SJCRH30 (cell line): ENCODE results near the gene SNRPE. TPM values are rescaled to one million over a fixed set of nuclear protein-coding genes. Genes with fewer than 3 reads are reported as not detected.
"Not testable (repeated sequence)": the region's sequence is repeated elsewhere in the genome, so short reads cannot be mapped to it uniquely, and the experiment has no call there.

ENCODE experiments used
- DNase-seq, 2 experiments: peaks; one replicate each; pipeline ENCODE4 v3.0.0-alpha.2; 2015 to 2020
- H3K27ac ChIP-seq: fragments of 250-450 bp; sonication (Bioruptor Pico); 2 replicates; pipeline ENCODE4 v1.5.1; 2020; ENCODE audit warnings: mild to moderate bottlenecking, moderate library complexity
- H3K27me3 ChIP-seq: fragments of 250-450 bp; sonication (Bioruptor Pico); 2 replicates; pipeline ENCODE4 v1.5.1; 2020; ENCODE audit warnings: mild to moderate bottlenecking, moderate library complexity
- H3K36me3 ChIP-seq: fragments of 250-450 bp; sonication (Bioruptor Pico); 2 replicates; pipeline ENCODE4 v1.5.1; 2020; ENCODE audit warnings: mild to moderate bottlenecking, moderate library complexity
- H3K4me1 ChIP-seq: fragments of 250-450 bp; sonication (Bioruptor Pico); 2 replicates; pipeline ENCODE4 v1.5.1; 2020; ENCODE audit warnings: mild to moderate bottlenecking, moderate library complexity
- H3K4me3 ChIP-seq: fragments of 250-450 bp; sonication (Bioruptor Pico); 2 replicates; pipeline ENCODE4 v1.5.1; 2020; ENCODE audit warnings: mild to moderate bottlenecking, moderate library complexity
- H3K9me3 ChIP-seq: fragments of 250-450 bp; sonication (Bioruptor Pico); replicated peaks from 2 replicates; pipeline ENCODE4 v1.5.1; 2020; ENCODE audit warnings: mild to moderate bottlenecking, moderate library complexity
- total RNA-seq: library from RNA; depleted of rRNA; stranded (reverse); fragments of >200 nt; shearing (Covaris generic); gene quantifications from 2 replicates; pipeline ENCODE4 v1.2.3, GENCODE V29; 2014; rRNA removed

SNRPE gene
- total RNA-seq = 323 and 390 TPM in 2 replicates

DNA sequence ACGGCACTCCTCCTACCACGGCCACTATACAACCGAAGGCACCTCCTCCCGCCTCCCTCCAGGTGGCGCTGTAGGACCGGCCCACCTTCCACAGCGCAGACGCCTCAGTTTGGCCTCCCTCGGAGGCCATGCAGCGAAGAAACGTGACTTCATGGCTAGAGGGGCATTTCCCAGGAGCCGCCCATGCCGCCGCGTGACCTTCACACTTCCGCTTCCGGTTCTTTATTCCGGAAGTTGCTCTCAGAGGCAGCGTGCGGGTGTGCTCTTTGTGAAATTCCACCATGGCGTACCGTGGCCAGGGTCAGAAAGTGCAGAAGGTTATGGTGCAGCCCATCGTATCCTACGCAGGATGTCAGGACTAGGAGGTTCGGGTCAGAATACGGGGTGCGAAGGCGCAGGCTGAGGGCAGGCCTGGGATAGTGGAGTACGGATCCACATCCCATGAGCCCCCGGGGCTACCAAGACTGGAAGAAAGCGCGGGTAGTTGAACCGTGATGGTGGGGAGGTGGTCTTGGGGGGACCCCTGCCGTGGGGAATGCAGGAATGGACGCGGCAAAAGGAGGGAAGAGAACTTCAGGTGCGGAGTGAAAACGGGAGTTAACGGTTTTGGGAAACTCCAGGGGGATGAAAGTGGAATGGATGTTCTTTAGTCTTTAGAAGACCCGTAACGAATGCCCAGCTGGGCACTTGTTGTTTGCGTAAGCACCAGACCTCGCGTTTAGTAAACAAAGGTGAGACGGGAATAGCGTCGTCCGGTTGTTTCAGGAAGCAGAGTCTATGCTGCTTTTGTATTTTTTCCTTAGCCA, at the start of gene SNRPE:
TSS of gene SNRPE (plus strand) at position 221 of the 806 bp plus-strand sequence. CDS start at position 282, 61 bp downstream.
- peak within 1 kb of the TSS; percentile 94 for H3K27ac ChIP-seq
- no peaks in the 10 kb centered on the region for H3K27me3 ChIP-seq
- no peaks in the 10 kb centered on the region for H3K9me3 ChIP-seq
- peak within 1 kb of the TSS; percentile 91 for H3K4me3 ChIP-seq
- H3K4me1 ChIP-seq = peaks cover 9% of the 10 kb centered on the region; the same call in 1 of the 2 replicates
- H3K36me3 ChIP-seq = peaks cover 29% of the 10 kb centered on the region
- DNase-seq = peak; percentile 98 to 99

DNA sequence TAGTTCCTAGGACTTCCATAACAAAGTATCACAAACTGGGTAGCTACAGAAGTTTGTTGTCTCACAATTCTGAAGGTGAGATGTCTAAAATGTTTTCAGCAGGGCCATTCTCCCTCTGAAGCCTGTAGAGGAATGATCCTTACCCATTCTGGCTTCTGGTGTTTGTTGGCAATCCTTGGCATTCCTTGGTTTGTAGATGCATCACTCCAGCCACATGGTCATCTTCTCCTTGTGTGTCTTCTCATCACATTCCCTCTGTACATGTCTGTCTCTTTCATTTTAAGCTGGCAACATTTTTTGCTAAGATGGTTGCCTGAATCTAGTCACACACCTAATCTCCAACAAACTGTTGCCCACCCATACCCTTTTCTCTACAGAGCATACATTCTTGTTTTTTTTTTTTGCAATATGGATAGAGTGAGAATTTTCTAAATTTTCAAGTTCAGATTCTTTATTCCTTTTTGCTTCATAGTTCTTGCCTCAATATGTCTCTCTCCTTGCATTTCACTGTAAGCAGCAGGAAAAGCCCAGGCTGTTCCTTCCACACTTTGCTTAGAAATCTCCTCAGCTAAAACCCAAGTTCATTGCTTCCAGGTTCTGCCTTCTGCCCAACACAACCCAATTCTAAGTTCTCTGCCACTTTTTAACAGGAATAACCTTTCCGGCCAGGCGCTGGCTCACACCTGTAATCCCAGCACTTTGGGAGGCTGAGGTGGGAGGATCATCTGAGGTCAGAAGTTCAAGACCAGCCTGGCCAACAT, 47.6 kb upstream of the SNRPE start:
- Histone ChIP-seq H3K4me1 (no peaks in the 10 kb centered on the region), H3K36me3 (peaks cover 79% of the 10 kb centered on the region), H3K9me3 (0 out of 2 replicates have a peak, but pooled peaks cover under 1% of the 10 kb centered on the region), H3K4me3 (no peak overlapping the region), H3K27me3 (no peaks in the 10 kb centered on the region), H3K27ac (no peak overlapping the region)
- no peak for DNase-seq

DNA sequence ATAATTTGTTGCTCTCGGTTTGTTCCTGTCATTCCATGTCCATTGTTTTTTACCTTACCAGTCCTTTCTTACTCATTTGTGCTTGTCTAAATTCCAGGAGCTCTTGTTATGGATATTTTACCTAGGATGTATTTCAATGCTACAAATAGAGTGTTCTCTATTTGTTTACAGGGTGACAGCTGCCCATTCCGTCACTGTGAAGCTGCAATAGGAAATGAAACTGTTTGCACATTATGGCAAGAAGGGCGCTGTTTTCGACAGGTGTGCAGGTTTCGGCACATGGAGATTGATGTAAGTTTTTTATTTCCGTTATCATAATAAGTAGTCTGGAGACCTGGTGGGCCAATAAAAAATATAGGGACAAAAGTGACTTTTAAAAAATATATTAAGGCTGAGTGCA, 43.0 kb upstream of the SNRPE start:
- H3K27me3 ChIP-seq = no peaks in the 10 kb centered on the region
- no peaks in the 10 kb centered on the region for H3K4me1 ChIP-seq
- no peak for DNase-seq
- no peaks in the 10 kb centered on the region for H3K9me3 ChIP-seq
- H3K4me3 ChIP-seq = no peak overlapping the region
- no peak overlapping the region for H3K27ac ChIP-seq
- H3K36me3 ChIP-seq = peaks cover 90% of the 10 kb centered on the region

DNA sequence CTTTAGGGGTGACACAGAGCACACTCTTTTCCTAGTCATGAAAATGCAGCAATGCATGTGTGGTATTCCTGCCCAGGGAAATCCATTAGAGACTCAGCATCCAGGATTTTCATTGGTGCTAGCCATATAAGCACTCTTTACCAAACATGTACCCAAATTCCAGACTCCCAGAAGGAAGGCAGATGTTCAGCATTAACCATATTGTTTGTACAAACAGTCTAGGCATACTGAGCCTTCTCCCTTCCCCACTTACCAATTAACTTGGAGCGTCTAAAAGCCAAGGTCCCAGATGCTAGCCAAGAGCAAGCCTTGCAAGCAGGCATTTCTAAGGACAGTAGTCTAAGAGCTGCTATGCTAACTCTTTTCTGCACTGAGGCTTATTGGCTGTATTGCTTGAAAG, 38.1 kb upstream of the SNRPE start:
- no peak overlapping the region for H3K27ac ChIP-seq
- DNase-seq = no peak
- peaks cover 87% of the 10 kb centered on the region for H3K36me3 ChIP-seq
- H3K9me3 ChIP-seq = no peaks in the 10 kb centered on the region
- H3K27me3 ChIP-seq = no peaks in the 10 kb centered on the region
- H3K4me3 ChIP-seq = no peak overlapping the region
- H3K4me1 ChIP-seq = no peaks in the 10 kb centered on the region

DNA sequence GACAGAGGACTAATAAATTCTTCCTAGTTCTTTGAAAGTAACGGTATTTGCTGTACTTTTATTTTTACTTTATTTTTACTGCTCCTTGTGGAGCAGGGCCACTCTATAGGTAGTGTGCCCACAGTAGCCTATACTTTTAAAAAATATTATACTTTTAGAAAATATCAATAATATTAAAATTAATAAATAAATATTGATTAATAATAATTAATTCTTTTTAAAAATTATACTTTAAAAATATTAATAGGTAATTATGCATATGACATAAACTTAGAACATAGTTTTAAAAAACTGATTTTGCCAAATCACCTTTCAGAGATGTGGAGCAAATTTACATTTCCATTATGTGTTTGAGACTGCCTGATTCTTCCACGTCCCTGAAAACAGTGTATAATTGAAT, 35.2 kb upstream of the SNRPE start:
- DNase-seq = no peak
- H3K27ac ChIP-seq = no peak overlapping the region
- H3K4me3 ChIP-seq = no peak overlapping the region
- H3K36me3 ChIP-seq = peaks cover 87% of the 10 kb centered on the region
- no peaks in the 10 kb centered on the region for H3K9me3 ChIP-seq
- H3K27me3 ChIP-seq = no peaks in the 10 kb centered on the region
- no peaks in the 10 kb centered on the region for H3K4me1 ChIP-seq

DNA sequence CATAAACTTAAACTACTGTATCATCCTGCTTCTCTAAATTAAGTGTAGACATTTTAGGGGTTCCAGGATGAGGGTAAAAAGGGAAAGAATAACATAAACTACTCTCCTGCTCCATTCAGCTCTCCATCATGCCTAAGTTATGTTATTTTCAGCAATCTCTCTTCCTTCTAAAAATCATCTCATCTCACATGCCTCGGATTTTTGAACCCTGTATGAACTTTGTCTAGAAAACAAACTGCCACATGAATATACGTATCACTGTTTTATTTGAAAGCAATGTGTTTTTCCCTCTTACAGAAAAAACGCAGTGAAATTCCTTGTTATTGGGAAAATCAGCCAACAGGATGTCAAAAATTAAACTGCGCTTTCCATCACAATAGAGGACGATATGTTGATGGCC, 33.4 kb upstream of the SNRPE start:
- Histone ChIP-seq H3K4me1 (no peaks in the 10 kb centered on the region), H3K4me3 (no peak overlapping the region), H3K27me3 (no peaks in the 10 kb centered on the region), H3K36me3 (peaks cover 89% of the 10 kb centered on the region), H3K9me3 (no peaks in the 10 kb centered on the region), H3K27ac (no peak overlapping the region)
- no peak for DNase-seq

DNA sequence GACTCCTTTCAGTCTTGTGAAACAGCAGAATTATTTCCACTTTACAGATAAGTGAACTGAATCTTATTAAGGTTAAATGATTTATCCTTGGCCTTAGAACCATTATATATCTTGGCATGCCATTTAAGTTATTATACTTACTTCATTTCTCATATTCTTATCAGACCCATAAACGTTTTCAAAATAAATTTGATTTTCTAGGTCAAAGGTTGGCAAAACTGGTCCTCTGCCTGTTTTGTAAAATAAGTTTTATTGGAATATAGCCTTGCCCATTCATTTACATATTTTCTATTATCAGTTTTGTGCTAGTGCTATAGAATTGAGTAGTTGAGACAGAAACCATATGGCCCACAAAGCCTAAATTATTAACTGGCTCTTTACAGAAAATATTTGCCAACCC, 32.9 kb upstream of the SNRPE start:
- Histone ChIP-seq H3K36me3 (peaks cover 89% of the 10 kb centered on the region), H3K4me1 (no peaks in the 10 kb centered on the region), H3K9me3 (no peaks in the 10 kb centered on the region), H3K27me3 (no peaks in the 10 kb centered on the region), H3K27ac (no peak overlapping the region), H3K4me3 (no peak overlapping the region)
- no peak for DNase-seq

DNA sequence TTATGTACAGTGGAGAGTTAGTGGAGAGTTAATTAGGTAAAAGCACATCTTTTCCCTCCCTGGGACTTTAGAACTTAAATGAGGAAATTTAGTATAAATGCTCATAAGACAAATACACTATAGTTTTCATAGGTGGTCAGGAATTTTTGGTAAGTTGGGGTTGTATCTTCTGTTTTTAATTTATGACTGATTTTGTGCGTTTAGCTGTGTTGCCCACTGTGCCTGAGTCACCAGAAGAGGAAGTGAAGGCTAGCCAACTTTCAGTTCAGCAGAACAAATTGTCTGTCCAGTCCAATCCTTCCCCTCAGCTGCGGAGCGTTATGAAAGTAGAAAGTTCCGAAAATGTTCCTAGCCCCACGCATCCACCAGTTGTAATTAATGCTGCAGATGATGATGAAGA, 32.2 kb upstream of the SNRPE start:
- H3K9me3 ChIP-seq, H3K27ac ChIP-seq, H3K4me3 ChIP-seq, H3K27me3 ChIP-seq, H3K4me1 ChIP-seq, DNase-seq: not testable (repeated sequence)
- peaks cover 89% of the 10 kb centered on the region for H3K36me3 ChIP-seq

DNA sequence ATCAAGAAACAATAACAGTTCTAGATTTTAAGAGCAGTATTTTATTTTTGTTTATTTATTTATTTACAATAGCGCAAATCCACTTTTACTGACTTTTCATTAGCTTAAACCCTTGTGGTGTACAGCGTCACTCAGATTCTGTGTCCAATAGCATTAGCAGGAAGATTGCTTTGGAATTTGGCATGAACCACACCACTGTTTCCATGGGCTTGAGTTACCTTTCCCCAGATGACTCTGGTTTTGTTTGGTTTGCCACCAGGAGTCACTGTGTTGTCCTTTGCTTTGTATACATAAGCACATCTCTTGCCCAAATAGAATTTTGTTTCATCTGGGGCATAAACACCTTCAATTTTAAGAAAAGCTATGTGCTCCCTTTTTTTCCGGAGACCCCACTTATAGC, 25.9 kb upstream of the SNRPE start:
- H3K36me3 ChIP-seq = peaks cover 96% of the 10 kb centered on the region
- no peak overlapping the region for H3K4me3 ChIP-seq
- H3K4me1 ChIP-seq = no peaks in the 10 kb centered on the region

DNA sequence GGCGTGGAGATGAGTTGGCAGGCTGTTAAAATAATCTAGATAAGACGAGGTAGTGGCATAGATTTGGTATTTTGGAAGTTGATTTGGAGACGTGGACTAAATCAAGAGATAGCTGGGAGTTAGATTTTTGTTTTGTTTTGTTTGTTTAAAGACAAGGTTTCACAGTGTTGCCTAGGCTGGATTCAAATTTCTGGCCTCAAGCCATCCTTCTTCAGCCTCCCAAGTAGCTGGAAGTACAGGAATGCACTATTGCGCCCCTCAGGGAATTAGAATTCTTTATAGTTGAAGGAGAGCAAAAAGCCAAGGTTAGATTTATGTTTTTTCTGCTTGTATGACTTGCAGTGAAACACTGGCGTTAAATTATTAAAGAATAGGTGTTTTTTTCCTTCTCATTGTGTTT, 22.3 kb upstream of the SNRPE start:
- peak; percentile 29 to 37 for DNase-seq
- no peak overlapping the region for H3K27ac ChIP-seq
- peaks cover 83% of the 10 kb centered on the region for H3K36me3 ChIP-seq

More for the DNA sequence above, 25.9 kb upstream of the SNRPE start:
- Histone ChIP-seq H3K27ac (no peak overlapping the region), H3K9me3 (no peaks in the 10 kb centered on the region; the same call in 1 of the 2 replicates), H3K27me3 (no peaks in the 10 kb centered on the region)
- DNase-seq = no peak

DNA sequence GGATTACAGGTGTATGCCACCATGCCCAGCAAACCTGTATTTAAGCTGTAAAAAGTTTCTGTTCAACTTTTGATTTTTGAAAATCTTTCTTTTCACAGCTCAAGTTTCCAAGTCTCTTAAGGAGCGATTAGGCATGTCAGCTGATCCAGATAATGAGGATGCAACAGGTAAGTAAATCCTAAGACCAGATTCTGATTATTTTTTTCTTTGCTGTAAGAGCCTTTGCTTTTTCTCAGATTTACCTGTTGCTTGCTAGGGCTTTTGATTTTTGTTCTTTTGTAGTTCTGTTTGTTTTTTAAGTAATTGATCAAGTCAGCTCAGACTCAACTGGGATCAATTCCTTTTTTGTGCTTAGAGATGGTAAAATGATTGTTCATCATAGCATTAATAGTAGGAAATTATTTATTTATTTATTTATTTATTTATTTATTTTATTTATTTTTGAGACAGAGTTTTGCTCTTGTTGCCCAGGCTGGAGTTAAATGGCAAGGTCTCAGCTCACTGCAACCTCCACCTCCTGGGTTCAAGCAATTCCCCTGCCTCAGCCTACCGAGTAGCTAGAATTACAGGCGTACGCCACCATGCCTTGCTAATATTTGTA, 21.1 kb upstream of the SNRPE start:
- Histone ChIP-seq H3K4me1 (no peaks in the 10 kb centered on the region), H3K27ac (no peak overlapping the region), H3K27me3 (no peaks in the 10 kb centered on the region), H3K36me3 (peaks cover 79% of the 10 kb centered on the region), H3K4me3 (no peak overlapping the region), H3K9me3 (no peaks in the 10 kb centered on the region; the same call in 1 of the 2 replicates)
- DNase-seq = no peak

More for the DNA sequence above, 22.3 kb upstream of the SNRPE start:
- Histone ChIP-seq H3K4me1 (no peaks in the 10 kb centered on the region), H3K9me3 (no peaks in the 10 kb centered on the region; the same call in 1 of the 2 replicates), H3K4me3 (no peak overlapping the region), H3K27me3 (no peaks in the 10 kb centered on the region)

DNA sequence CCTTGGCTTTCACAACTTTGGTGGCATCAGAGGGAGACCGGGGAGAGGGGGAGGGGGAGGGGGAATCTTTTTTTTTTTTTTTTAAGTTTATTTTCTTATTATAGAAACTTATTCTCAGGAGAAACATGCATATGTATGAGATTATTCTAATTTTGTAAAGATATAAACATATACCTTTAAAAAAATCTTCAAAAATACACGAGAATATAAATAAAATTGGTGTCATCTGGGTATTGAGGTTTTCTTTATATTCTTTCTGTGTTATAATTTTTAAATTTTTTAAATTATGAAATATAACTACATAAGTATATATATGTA, 18.9 kb upstream of the SNRPE start:
- no peak overlapping the region for H3K27ac ChIP-seq
- H3K4me1 ChIP-seq = no peaks in the 10 kb centered on the region
- H3K27me3 ChIP-seq = no peaks in the 10 kb centered on the region
- no peak for DNase-seq
- H3K9me3 ChIP-seq = no peaks in the 10 kb centered on the region; the same call in 1 of the 2 replicates
- H3K36me3 ChIP-seq = peaks cover 74% of the 10 kb centered on the region
- no peak overlapping the region for H3K4me3 ChIP-seq

DNA sequence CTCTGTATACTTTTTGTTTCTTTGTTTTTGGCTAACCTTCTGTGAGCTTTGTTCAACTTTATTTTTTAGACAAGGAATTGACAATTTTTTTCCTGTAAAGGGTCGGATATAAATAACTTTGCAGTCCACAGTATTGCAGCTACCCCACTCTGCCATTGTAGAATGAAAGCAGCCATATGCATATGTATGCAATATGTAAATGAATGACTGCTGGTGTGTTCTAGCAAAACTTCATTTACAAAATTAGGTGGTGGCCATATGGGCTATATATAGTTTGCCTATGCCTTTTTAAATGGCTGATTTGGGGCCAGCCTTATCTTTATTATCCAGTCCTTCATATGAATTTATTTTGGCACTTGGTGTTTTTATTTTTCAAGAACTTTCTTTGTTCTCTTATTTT, 18.0 kb upstream of the SNRPE start:
- H3K4me1 ChIP-seq = no peaks in the 10 kb centered on the region
- DNase-seq = no peak
- no peak overlapping the region for H3K4me3 ChIP-seq
- no peak overlapping the region for H3K27ac ChIP-seq
- no peaks in the 10 kb centered on the region; the same call in 1 of the 2 replicates for H3K9me3 ChIP-seq
- H3K27me3 ChIP-seq = no peaks in the 10 kb centered on the region
- peaks cover 74% of the 10 kb centered on the region for H3K36me3 ChIP-seq

DNA sequence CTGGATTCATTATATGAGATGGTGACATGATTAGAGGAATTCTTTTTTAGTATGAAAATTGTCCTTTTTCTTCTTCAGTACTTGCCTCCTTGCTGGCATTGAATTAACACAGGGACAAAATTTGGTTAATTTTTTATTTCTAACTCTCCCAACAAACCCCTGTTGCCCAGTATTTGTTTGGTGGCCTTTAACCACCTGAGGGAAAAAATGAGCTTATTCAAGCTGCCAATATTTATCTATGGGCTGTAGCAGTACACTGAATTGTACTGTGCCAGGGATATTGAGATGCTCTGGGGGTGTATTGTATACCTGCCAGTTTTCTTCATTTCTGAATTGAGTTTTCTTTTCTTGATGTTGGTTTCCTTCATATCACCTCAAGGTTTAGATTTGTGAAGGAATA, 8.3 kb upstream of the SNRPE start:
- not testable (repeated sequence) for H3K4me3 ChIP-seq, DNase-seq, H3K27me3 ChIP-seq, H3K27ac ChIP-seq, H3K9me3 ChIP-seq, H3K4me1 ChIP-seq
- H3K36me3 ChIP-seq = peaks cover 62% of the 10 kb centered on the region

DNA sequence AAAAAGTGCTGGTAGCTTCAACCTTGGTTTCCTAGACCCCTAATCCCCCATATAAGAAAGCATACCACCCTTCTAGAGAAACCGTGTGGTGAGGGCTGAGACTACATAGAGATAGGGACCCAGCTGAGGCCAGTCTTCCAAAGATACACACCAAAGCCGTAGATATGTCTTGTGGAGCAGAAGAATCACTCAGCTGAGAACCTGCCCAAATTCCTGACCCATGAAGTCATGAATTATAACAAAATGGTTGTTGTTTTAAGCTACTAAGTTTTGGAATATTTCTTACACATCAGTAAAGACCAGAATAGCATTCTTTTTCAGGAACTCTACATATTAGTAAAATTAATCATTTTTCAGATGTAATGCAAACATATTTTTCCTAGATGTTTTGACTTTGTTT, 3.3 kb upstream of the SNRPE start:
- H3K36me3 ChIP-seq = peaks cover 27% of the 10 kb centered on the region
- H3K27me3 ChIP-seq = no peaks in the 10 kb centered on the region
- no peaks in the 10 kb centered on the region for H3K9me3 ChIP-seq
- no peak overlapping the region for H3K27ac ChIP-seq
- DNase-seq = no peak
- peaks cover 9% of the 10 kb centered on the region; the same call in 1 of the 2 replicates for H3K4me1 ChIP-seq
- no peak overlapping the region for H3K4me3 ChIP-seq
